HepG2 (cell line): ENCODE results near the gene ATIC. TPM values are rescaled to one million over a fixed set of nuclear protein-coding genes. Genes with fewer than 3 reads are reported as not detected.

ENCODE experiments used
- AGO2 ChIP-seq: fragments of 200-400 bp; formaldehyde crosslinking; optimal IDR thresholded peaks from 2 replicates; pipeline ENCODE3; 2017; ENCODE audit warnings: mild to moderate bottlenecking, low read depth, low read length, moderate library complexity
- CCAR2 ChIP-seq: fragments of 200-400 bp; formaldehyde crosslinking; optimal IDR thresholded peaks from 2 replicates; pipeline ENCODE3; 2018; ENCODE audit warnings: low read depth, mild to moderate bottlenecking, low read length, moderate library complexity
- DNMT1 ChIP-seq: sonication (generic); formaldehyde crosslinking; IDR thresholded peaks from 2 replicates; pipeline ENCODE4 v1.5.1; 2020; ENCODE audit warnings: mild to moderate bottlenecking, missing genetic modification reagents
- POLR2A ChIP-seq, 2 experiments: IDR thresholded peaks; 2 replicates each; pipeline ENCODE4 v1.6.1; 2011; ENCODE audit warnings: low read depth in 2 of 2, low read length in 2 of 2, mild to moderate bottlenecking in 1 of 2, moderate library complexity in 1 of 2; ENCODE audit not compliant: insufficient read depth in 1 of 2
- POLR2AphosphoS2 ChIP-seq: IDR thresholded peaks from 2 replicates; pipeline ENCODE4 v1.6.1; 2011; ENCODE audit warnings: low read depth, low read length, improper control_type of control experiment
- SRSF4 ChIP-seq: fragments of 200-400 bp; formaldehyde crosslinking; IDR thresholded peaks from one replicate; pipeline ENCODE4 v1.6.1; 2018; ENCODE audit warnings: mild to moderate bottlenecking, low read depth, low read length, moderate library complexity; ENCODE audit not compliant: poor library complexity, severe bottlenecking
- SSRP1 ChIP-seq: IDR thresholded peaks from 2 replicates; pipeline ENCODE4 v1.6.1; 2016; ENCODE audit warnings: control low read depth
- ZNF232 ChIP-seq: sonication (generic); formaldehyde crosslinking; IDR thresholded peaks from 2 replicates; pipeline ENCODE4 v1.4.0; 2020; ENCODE audit warnings: missing genetic modification reagents, borderline replicate concordance
- ZNF282 ChIP-seq: fragments of 450-650 bp; IDR thresholded peaks from 2 replicates; pipeline ENCODE4 v1.6.1; 2018; ENCODE audit not compliant: partially characterized antibody
- ZNF615 ChIP-seq: sonication (generic); formaldehyde crosslinking; IDR thresholded peaks from 2 replicates; pipeline ENCODE4 v1.5.0; 2020; ENCODE audit warnings: mild to moderate bottlenecking, missing genetic modification reagents, borderline replicate concordance
- ZNF766 ChIP-seq: sonication (generic); formaldehyde crosslinking; IDR thresholded peaks from 2 replicates; pipeline ENCODE4 v1.5.0; 2020; ENCODE audit warnings: missing genetic modification reagents, borderline replicate concordance
- ZNF781 ChIP-seq: sonication (generic); formaldehyde crosslinking; IDR thresholded peaks from 2 replicates; pipeline ENCODE4 v1.5.1; 2020; ENCODE audit warnings: borderline replicate concordance, mild to moderate bottlenecking, missing genetic modification reagents; ENCODE audit errors: not compliant biosample characterization
- polyA plus RNA-seq, 8 experiments: library from polyadenylated mRNA; depleted of rRNA in 3 of 8; stranded (reverse) in 7 of 8; unstranded in 1 of 8; fragments of >200 nt; fragmentation: Illumina TruSeq in 4 of 8; extraction: Trizol in 4 of 8; gene quantifications; 2 replicates each; pipeline versions ENCODE4 v1.2.1 to v1.2.3, GENCODE V29; 2011 to 2016; ENCODE audit warnings: low read depth in 4 of 8, missing spikeins in 1 of 8, mixed read lengths in 1 of 8; ENCODE audit not compliant: insufficient read depth in 1 of 8
- total RNA-seq, 5 experiments: library from RNA; depleted of rRNA; stranded (reverse); fragments of >200 nt; fragmentation: Illumina TruSeq; extraction: Trizol; gene quantifications; 2 replicates each; pipeline ENCODE4 v1.2.3, GENCODE V29; 2016; ENCODE audit warnings: low read depth in 1 of 5
- TF ChIP-seq, protein P1 (sequence below): IDR thresholded peaks from 2 replicates; pipeline ENCODE4 v1.4.0; 2020; ENCODE audit warnings: mild to moderate bottlenecking, missing genetic modification reagents
- TF ChIP-seq, protein P2 (sequence below): sonication (generic); formaldehyde crosslinking; IDR thresholded peaks from 2 replicates; pipeline ENCODE4 v1.9.0; 2022; ENCODE audit warnings: missing genetic modification reagents, mild to moderate bottlenecking, borderline replicate concordance
- TF ChIP-seq, protein P3 (sequence below): sonication (generic); formaldehyde crosslinking; IDR thresholded peaks from one replicate; pipeline ENCODE4 v1.5.1; 2020; ENCODE audit warnings: mild to moderate bottlenecking, missing genetic modification reagents; ENCODE audit errors: not compliant biosample characterization

Gene ATIC
- total and polyA plus RNA-seq, 2 of the 13 experiments (the other 11 are each of a cell fraction or from before 2014, with no cell fraction given) = 89.8 to 146 TPM

DNA sequence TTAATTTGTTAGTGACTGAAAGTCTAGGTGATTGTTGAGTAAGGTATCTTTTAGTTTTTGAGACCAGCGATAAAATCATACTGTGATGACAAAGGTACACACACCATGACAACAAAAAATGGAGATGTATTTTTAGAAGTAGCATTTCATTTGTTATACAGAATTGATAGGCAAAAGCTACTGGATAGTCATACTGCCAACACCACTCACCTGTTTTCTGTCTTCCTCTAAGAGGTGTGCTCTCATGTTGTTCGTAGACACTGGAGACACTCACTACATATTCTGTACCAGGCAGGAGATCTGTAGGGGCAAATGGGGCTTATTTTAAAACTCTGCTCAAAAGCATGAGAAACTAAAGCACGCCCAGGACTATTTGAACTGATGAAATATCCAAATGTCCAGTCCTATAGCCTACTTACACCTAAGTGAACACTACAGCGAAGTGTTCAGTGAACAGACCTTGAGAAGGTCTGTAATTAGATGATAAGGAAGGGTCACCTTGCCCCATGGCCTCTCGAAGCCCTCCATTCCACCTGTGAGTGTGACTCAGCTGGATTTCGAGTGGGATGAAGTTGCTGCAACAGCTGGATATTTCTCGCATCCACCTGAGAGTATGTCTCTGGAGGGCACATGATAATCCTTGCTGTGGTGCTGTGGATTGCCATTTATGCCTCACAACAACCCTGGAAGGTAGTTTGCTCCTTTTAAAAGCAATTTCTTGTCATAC is 76.3 kb downstream of the ATIC start (continued):
- TF ChIP-seq, protein P1, sequence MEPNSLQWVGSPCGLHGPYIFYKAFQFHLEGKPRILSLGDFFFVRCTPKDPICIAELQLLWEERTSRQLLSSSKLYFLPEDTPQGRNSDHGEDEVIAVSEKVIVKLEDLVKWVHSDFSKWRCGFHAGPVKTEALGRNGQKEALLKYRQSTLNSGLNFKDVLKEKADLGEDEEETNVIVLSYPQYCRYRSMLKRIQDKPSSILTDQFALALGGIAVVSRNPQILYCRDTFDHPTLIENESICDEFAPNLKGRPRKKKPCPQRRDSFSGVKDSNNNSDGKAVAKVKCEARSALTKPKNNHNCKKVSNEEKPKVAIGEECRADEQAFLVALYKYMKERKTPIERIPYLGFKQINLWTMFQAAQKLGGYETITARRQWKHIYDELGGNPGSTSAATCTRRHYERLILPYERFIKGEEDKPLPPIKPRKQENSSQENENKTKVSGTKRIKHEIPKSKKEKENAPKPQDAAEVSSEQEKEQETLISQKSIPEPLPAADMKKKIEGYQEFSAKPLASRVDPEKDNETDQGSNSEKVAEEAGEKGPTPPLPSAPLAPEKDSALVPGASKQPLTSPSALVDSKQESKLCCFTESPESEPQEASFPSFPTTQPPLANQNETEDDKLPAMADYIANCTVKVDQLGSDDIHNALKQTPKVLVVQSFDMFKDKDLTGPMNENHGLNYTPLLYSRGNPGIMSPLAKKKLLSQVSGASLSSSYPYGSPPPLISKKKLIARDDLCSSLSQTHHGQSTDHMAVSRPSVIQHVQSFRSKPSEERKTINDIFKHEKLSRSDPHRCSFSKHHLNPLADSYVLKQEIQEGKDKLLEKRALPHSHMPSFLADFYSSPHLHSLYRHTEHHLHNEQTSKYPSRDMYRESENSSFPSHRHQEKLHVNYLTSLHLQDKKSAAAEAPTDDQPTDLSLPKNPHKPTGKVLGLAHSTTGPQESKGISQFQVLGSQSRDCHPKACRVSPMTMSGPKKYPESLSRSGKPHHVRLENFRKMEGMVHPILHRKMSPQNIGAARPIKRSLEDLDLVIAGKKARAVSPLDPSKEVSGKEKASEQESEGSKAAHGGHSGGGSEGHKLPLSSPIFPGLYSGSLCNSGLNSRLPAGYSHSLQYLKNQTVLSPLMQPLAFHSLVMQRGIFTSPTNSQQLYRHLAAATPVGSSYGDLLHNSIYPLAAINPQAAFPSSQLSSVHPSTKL (CRISPR knock-in tag) = no peak
- TF ChIP-seq POLR2A (IDR thresholded peaks at IDR 0.05; ENCODE audit: insufficient read depth in 1 of 2, low read depth in 2 of 2, low read length in 2 of 2) = peak; percentile 48 to 51; a peak in 3 of 4 replicates
- TF ChIP-seq ZNF781 (CRISPR knock-in tag) = peak; percentile 24
- TF ChIP-seq SRSF4 = peak; percentile 75
- TF ChIP-seq ZNF282 = no peak
- peak; percentile 73; the same call in 1 of the 2 replicates for TF ChIP-seq POLR2AphosphoS2
- no peak for TF ChIP-seq ZNF766 (CRISPR knock-in tag)
- TF ChIP-seq ZNF615 (CRISPR knock-in tag) = 0 out of 2 replicates have a peak, but pooled peaks have one; percentile 31
- peak; percentile 21; the same call in 1 of the 2 replicates for TF ChIP-seq ZNF232 (CRISPR knock-in tag)
- no peak for TF ChIP-seq DNMT1 (CRISPR knock-in tag)
- peak; percentile 91 for TF ChIP-seq SSRP1
- TF ChIP-seq, protein P2, sequence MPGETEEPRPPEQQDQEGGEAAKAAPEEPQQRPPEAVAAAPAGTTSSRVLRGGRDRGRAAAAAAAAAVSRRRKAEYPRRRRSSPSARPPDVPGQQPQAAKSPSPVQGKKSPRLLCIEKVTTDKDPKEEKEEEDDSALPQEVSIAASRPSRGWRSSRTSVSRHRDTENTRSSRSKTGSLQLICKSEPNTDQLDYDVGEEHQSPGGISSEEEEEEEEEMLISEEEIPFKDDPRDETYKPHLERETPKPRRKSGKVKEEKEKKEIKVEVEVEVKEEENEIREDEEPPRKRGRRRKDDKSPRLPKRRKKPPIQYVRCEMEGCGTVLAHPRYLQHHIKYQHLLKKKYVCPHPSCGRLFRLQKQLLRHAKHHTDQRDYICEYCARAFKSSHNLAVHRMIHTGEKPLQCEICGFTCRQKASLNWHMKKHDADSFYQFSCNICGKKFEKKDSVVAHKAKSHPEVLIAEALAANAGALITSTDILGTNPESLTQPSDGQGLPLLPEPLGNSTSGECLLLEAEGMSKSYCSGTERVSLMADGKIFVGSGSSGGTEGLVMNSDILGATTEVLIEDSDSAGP = no peak
- TF ChIP-seq CCAR2 = no peak
- TF ChIP-seq, protein P3, sequence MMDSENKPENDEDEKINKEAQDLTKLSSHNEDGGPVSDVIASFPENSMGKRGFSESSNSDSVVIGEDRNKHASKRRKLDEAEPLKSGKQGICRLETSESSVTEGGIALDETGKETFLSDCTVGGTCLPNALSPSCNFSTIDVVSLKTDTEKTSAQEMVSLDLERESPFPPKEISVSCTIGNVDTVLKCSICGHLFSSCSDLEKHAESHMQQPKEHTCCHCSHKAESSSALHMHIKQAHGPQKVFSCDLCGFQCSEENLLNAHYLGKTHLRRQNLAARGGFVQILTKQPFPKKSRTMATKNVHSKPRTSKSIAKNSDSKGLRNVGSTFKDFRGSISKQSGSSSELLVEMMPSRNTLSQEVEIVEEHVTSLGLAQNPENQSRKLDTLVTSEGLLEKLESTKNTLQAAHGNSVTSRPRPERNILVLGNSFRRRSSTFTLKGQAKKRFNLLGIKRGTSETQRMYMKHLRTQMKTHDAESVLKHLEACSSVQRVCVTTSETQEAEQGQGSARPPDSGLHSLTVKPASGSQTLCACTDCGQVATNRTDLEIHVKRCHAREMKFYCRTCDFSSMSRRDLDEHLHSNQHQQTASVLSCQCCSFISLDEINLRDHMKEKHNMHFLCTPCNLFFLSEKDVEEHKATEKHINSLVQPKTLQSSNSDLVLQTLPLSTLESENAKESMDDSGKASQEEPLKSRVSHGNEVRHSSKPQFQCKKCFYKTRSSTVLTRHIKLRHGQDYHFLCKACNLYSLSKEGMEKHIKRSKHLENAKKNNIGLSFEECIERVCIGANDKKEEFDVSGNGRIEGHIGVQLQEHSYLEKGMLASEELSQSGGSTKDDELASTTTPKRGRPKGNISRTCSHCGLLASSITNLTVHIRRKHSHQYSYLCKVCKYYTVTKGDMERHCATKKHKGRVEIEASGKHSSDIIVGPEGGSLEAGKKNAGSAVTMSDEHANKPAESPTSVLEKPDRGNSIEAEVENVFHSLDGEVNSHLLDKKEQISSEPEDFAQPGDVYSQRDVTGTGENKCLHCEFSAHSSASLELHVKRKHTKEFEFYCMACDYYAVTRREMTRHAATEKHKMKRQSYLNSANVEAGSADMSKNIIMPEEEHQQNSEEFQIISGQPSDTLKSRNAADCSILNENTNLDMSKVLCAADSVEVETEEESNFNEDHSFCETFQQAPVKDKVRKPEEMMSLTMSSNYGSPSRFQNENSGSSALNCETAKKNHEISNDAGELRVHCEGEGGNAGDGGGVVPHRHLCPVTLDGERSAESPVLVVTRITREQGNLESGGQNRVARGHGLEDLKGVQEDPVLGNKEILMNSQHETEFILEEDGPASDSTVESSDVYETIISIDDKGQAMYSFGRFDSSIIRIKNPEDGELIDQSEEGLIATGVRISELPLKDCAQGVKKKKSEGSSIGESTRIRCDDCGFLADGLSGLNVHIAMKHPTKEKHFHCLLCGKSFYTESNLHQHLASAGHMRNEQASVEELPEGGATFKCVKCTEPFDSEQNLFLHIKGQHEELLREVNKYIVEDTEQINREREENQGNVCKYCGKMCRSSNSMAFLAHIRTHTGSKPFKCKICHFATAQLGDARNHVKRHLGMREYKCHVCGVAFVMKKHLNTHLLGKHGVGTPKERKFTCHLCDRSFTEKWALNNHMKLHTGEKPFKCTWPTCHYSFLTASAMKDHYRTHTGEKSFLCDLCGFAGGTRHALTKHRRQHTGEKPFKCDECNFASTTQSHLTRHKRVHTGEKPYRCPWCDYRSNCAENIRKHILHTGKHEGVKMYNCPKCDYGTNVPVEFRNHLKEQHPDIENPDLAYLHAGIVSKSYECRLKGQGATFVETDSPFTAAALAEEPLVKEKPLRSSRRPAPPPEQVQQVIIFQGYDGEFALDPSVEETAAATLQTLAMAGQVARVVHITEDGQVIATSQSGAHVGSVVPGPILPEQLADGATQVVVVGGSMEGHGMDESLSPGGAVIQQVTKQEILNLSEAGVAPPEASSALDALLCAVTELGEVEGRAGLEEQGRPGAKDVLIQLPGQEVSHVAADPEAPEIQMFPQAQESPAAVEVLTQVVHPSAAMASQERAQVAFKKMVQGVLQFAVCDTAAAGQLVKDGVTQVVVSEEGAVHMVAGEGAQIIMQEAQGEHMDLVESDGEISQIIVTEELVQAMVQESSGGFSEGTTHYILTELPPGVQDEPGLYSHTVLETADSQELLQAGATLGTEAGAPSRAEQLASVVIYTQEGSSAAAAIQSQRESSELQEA (CRISPR knock-in tag) = no peak
- peak; percentile 83 for TF ChIP-seq AGO2
